ENCODE results near the gene TMEM245.
"Not testable (repeated sequence)": the region's sequence is repeated elsewhere in the genome, so short reads cannot be mapped to it uniquely, and the experiment has no call there.

TMEM245 gene

DNA sequence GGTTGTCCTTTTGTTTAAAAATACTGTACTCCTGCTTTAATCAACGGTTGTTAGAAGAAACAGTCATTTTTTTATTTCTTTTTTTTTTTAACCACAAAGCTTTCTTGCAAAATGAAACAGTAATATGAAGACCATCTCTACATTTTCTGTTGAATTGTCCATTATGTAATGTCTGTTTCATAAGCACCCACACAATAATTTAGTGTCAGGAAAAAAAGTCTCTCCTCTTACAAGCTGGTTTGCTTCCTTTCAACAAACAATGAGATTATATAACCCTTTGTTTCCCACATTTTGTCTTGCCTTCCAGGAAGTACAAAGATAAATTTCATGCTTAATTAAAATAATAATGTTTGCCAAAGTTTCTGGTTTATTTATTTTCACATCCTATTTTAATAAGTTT is 123.1 kb downstream of the TMEM245 start:
- no peak for DNase-seq (ENCODE audit: low read depth, low spot score)

GRCh38 chr9:108994695-108995094 is 125.1 kb downstream of the TMEM245 start:
- DNase-seq (ENCODE audit: low read depth, low spot score), result no peak

GRCh38 chr9:108991479-108991878 is 128.3 kb downstream of the TMEM245 start:
- DNase-seq (ENCODE audit: low read depth, low spot score), result no peak

GRCh38 chr9:108983885-108984284 is 135.9 kb downstream of the TMEM245 start:
- DNase-seq (ENCODE audit: low read depth, low spot score), result no peak

DNA sequence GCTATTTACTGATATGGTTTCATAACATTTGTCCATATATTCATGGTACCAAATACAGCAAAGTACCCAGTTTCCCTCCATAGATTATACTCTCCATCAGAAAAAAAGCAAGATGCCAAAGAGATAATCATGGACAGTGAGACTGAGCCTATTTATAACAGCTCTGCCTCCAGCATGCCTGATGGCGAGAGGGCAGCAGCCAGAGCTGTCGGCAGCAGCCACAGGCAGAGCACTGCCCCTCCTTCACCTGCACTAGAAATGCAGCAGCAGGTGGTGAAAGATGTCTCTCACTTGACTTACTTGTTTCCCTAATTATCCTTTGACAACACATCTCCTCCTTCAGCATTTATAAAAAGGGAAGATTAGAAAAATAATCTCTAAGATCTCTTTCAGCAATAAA is 138.9 kb downstream of the TMEM245 start:
- DNase-seq (ENCODE audit: low read depth, low spot score), result no peak

DNA sequence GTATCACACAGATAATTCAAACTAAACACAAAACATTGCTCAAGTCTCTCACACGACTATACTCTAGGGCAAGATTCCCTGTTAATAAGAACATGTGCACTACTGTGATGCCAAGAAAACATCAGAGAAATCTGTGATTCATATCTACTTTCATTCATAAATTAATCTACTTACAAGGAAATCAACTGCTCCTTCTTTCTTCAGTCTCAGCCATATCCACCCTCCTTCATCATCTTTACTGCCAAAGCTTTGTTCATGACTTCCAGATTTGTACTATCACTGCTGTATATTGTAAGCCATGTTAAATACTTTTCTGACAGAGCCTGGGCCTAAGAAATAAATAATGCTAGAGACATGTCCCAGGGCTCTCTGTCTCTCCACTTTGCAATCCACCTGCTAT is 141.5 kb downstream of the TMEM245 start:
- DNase-seq (ENCODE audit: low read depth, low spot score), result no peak

- no peak for DNase-seq (ENCODE audit: low read depth, low spot score)
Measured at GRCh38 chr9:108973895-108974294, 145.9 kb downstream of the TMEM245 start.

GRCh38 chr9:108972626-108973209 is 147.0 kb downstream of the TMEM245 start:
- DNase-seq (ENCODE audit: low read depth, low spot score), result no peak

DNA sequence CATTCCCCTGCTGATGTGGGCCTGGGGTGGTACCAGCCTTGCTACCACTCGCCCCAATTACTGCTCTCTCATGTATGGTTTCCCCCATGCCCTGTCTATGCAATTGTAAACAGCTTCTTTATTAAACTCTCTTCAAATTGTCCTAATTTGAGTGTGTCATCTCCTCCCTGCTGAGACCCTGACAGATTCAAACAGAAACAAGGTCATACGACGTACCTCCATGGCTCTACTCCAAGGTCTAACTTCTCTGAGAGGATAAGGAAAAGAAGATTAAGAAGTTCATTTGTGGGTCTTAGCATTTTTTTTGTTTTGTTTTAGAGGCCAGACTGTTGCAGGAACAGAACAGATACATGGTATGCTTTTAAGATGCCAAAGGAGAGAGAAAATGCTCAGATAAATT is 147.6 kb downstream of the TMEM245 start:
- DNase-seq (ENCODE audit: low read depth, low spot score), result no peak

GRCh38 chr9:108971392-108971791 is 148.4 kb downstream of the TMEM245 start:
- DNase-seq (ENCODE audit: low read depth, low spot score), result not testable (repeated sequence)

DNA sequence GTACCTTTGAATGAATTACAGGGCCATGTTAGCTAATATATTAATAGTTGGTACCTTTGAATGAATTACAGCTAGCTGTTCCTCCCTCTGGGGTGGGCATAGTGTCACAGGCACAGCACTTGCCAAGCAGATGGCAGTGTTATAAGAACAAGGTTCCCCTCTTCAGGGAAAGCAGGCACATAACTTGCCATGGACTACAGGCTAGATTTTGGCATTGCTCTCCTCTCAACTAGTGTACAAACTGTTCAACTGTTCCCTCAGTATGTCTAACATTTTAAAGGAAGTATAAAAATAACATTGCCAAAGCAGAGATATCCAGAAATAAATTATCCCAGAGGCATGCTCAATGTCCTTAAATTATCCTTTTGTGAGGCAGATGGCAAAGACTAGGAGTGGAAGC is 151.8 kb downstream of the TMEM245 start:
- no peak for DNase-seq (ENCODE audit: low read depth, low spot score)

Measured in brain pericyte (primary cell).